Activated CD4-positive, alpha-beta T cell treated with anti-CD3 and anti-CD28 coated beads for 36 hours (primary cell): ENCODE data around the gene ATXN1. TPM values are rescaled to one million over a fixed set of nuclear protein-coding genes. Genes with fewer than 3 reads are reported as not detected.

Source experiments
- ATAC-seq: fragments of 200-7000 bp; cut with Tn5 transposase; one replicate; pipeline ENCODE4 v1.10.0; 2021; ENCODE audit warnings: mild to moderate bottlenecking, moderate library complexity
- CTCF ChIA-PET: fragments of 350-600 bp; sonication (Branson Sonifier 250); formaldehyde crosslinking; loops from one replicate; lab custom pipeline; 2021; ENCODE audit warnings: antibody characterized with exemption; lab: Charles Lee
- POLR2A ChIA-PET: fragments of 350-600 bp; sonication (Branson Sonifier 250); formaldehyde crosslinking; loops from one replicate; lab custom pipeline; 2021; ENCODE audit warnings: antibody characterized with exemption, inconsistent platforms; lab: Charles Lee
- DNase-seq: peaks from one replicate; pipeline ENCODE4 v3.0.0-alpha.2; 2020
- H3K27ac Mint-ChIP-seq: one replicate; pipeline ENCODE4 v1.8.0; 2021; ENCODE audit warnings: mixed read lengths
- H3K27me3 Mint-ChIP-seq: one replicate; pipeline ENCODE4 v1.8.0; 2021; ENCODE audit warnings: mixed read lengths
- H3K36me3 Mint-ChIP-seq: one replicate; pipeline ENCODE4 v1.8.0; 2021; ENCODE audit warnings: low read depth, mixed read lengths
- H3K4me1 Mint-ChIP-seq: one replicate; pipeline ENCODE4 v1.8.0; 2021; ENCODE audit warnings: mixed read lengths
- H3K4me3 Mint-ChIP-seq: one replicate; pipeline ENCODE4 v1.8.0; 2021; ENCODE audit warnings: mild to moderate bottlenecking, moderate library complexity, mixed read lengths
- H3K9me3 Mint-ChIP-seq: one replicate; pipeline ENCODE4 v1.8.0; 2021; ENCODE audit warnings: low read depth, mixed read lengths
- intact Hi-C, 2 experiments: fragments of 100-400 bp; cut with DNase I in 1 of 2; cut with micrococcal nuclease in 1 of 2; formaldehyde crosslinking; loops; one replicate each; pipeline versions ENCODE4 v1.14.2 to v1.15.1; 2022 to 2024; cut with DNase I, micrococcal nuclease
- total RNA-seq, 2 experiments: library from RNA; stranded (reverse); gene quantifications; one replicate each; pipeline ENCODE4 v1.2.3, GENCODE V29; 2021

Gene ATXN1
- total RNA-seq, 2 experiments from 2014 or later: 19.8 to 22.8 TPM

DNA sequence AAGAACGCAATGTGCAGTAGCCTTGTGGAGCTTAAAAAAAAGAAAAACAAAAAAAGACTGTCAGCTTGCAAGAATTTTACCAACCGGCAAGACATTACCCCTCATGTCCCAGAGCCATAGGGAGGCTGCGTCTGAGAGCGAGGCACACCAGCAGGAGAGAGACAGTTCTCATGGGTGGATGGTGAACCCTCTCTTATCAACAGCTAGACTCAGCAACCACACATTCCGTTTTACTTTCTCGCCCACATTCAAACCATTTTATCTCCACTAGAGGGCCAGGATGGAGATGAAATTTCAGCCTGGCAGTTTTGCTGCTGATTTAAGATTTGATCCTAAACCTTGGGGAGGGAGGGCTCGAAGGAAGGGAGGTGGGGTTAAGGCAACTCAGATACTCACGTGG lies 247.0 kb downstream of the ATXN1 start:
- intact Hi-C loops: loop anchor here (1.0 to 5.0 kb wide), 7 partner anchors 42 to 453 kb away; partner anchors contain the start of gene ATXN1 (in 2 of the 2)
- peak; percentile 37 for DNase-seq
- Mint-ChIP-seq H3K9me3 (no peaks in the 10 kb centered on the region), H3K27me3 (no peaks in the 10 kb centered on the region), H3K4me3 (no peak overlapping the region), H3K27ac (no peak overlapping the region), H3K4me1 (peaks cover 69% of the 10 kb centered on the region), H3K36me3 (no peaks in the 10 kb centered on the region)
- CTCF ChIA-PET: interaction anchor here (0.6 to 6.7 kb wide), 31 partner anchors 9 to 500 kb away, joined by 3 to 53 read pairs (median 4); partner anchors contain the start of gene ATXN1
- ATAC-seq: peak; percentile 43
- POLR2A ChIA-PET: no interaction called here

DNA sequence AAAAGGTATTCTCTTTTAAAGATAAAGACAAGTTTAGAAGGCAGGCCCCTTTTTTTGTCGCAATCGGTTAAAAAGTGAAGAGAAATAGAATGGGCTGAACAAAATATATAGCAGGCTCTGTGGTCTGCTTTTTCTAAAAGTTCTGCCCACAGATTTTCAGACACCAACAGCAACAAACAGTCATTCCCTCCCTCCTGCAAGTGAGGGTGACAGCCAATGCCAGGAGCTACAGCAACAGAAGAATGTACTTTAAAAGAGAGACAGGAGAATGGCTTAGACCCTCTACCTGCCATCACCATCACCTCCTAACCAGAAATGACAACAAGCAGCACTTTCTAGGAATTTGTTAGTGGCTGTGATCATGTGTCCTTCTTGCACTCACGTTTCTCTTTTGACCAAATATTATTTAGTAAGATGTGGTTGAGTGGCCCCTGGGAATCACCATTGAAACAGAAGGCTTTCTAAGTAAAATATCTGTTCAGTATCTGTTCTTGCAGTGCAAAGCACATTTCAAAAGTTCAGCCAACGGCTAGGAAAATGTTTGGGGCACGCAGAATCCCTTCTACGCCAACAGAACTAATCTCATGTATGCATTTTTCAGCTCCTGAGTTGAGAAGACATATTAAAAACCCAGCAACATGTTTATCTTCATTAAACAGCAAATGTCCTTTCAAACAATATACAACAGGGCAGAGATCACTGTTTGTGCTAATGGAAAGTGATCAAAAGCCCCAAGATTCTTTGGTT lies 248.5 kb downstream of the ATXN1 start:
- ATAC-seq: peak; percentile 42
- H3K36me3 Mint-ChIP-seq: no peaks in the 10 kb centered on the region
- intact Hi-C loops: loop anchor here (1.0 to 5.0 kb wide), 8 partner anchors 21 to 455 kb away; partner anchors contain the start of gene ATXN1 (in 1 of the 2)
- H3K4me3 Mint-ChIP-seq: no peak overlapping the region
- ChIA-PET POLR2A (interaction anchor here (1.7 kb wide), 2 partner anchors 79 to 249 kb away, joined by 5 read pairs; partner anchors contain the start of gene ATXN1), CTCF (interaction anchor here (0.6 to 6.7 kb wide), 32 partner anchors 7 to 502 kb away, joined by 3 to 53 read pairs (median 4); partner anchors contain the start of gene ATXN1)
- no peaks in the 10 kb centered on the region for H3K27me3 Mint-ChIP-seq
- no peaks in the 10 kb centered on the region for H3K9me3 Mint-ChIP-seq
- peak; percentile 32 for DNase-seq
- H3K4me1 Mint-ChIP-seq: peaks cover 58% of the 10 kb centered on the region
- no peak overlapping the region for H3K27ac Mint-ChIP-seq

DNA sequence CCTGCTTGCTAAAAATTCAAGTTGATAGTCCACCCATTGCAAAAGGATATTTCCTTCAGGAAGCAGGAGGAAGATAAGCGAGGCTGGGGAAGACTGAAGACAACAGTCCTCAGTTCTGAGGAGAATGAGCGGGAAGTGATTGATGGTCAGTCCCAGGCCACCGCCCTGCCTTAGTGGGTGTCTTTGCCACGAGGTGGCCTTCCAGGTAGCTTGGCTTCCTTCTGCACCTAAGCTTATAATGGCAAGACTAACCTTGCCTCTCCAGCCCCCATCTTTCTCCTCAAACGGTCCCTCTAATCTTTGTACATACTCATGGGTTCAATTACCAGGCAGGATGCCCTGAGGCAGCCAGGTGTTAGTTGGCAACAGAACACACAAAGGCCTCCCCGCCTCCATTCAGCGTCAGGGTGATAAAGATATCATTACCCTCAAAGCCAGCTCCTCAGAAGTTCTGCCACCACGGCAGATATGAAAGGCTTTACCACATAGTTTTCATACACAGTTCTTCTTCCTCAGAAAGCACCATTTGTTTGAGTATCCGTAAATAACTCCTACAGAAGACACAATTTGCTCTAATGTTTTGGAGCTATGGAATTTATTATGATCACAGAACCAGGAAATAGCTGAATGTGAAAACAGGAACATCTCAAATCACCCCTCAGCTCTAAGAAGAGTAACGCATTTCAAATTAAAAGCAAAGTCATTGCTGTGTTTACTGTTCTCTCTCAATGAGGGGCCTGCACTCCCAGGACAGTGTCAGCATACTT lies 249.4 kb downstream of the ATXN1 start:
- no peak overlapping the region for H3K4me3 Mint-ChIP-seq
- no peaks in the 10 kb centered on the region for H3K36me3 Mint-ChIP-seq
- POLR2A ChIA-PET: interaction anchor here (1.7 kb wide), 2 partner anchors 80 to 249 kb away, joined by 5 read pairs; partner anchors contain the start of gene ATXN1
- H3K4me1 Mint-ChIP-seq: peaks cover 54% of the 10 kb centered on the region
- DNase-seq (peak; percentile 64), ATAC-seq (peak; percentile 60)
- CTCF ChIA-PET: interaction anchor here (0.6 to 6.7 kb wide), 33 partner anchors 8 to 259 kb away, joined by 3 to 53 read pairs (median 4); partner anchors contain the start of gene ATXN1
- no peaks in the 10 kb centered on the region for H3K27me3 Mint-ChIP-seq
- peak overlapping the region; percentile 79 for H3K27ac Mint-ChIP-seq
- intact Hi-C loops: loop anchor here (1.0 to 5.0 kb wide), 9 partner anchors 21 to 455 kb away; partner anchors contain the start of gene ATXN1 (in 1 of the 2)
- no peaks in the 10 kb centered on the region for H3K9me3 Mint-ChIP-seq

GRCh38 chr6:16511040-16511660 lies 250.1 kb downstream of the ATXN1 start:
- no peaks in the 10 kb centered on the region for H3K9me3 Mint-ChIP-seq
- intact Hi-C loops: loop anchor here (1.0 to 5.0 kb wide), 7 partner anchors 39 to 456 kb away; partner anchors contain the start of gene ATXN1 (in 1 of the 2)
- ChIA-PET CTCF (interaction anchor here (0.7 to 6.7 kb wide), 34 partner anchors 9 to 453 kb away, joined by 3 to 53 read pairs (median 4); partner anchors contain the start of gene ATXN1), POLR2A (interaction anchor here (0.6 to 1.7 kb wide), 4 partner anchors 41 to 250 kb away, joined by 3 to 16 read pairs (median 4); partner anchors contain the start of gene ATXN1)
- DNase-seq: peak; percentile 45
- no peaks in the 10 kb centered on the region for H3K36me3 Mint-ChIP-seq
- peaks cover 56% of the 10 kb centered on the region for H3K4me1 Mint-ChIP-seq
- no peaks in the 10 kb centered on the region for H3K27me3 Mint-ChIP-seq
- H3K27ac Mint-ChIP-seq: peak overlapping the region; percentile 79
- ATAC-seq: peak; percentile 76
- H3K4me3 Mint-ChIP-seq: no peak overlapping the region

GRCh38 chr6:16510245-16510644 lies 251.0 kb downstream of the ATXN1 start:
- ChIA-PET CTCF (interaction anchor here (0.7 to 6.7 kb wide), 23 partner anchors 14 to 454 kb away, joined by 3 to 53 read pairs (median 4); partner anchors contain the start of gene ATXN1), POLR2A (interaction anchor here (0.6 to 0.7 kb wide), 2 partner anchors 75 to 96 kb away, joined by 3 to 16 read pairs; no protein-coding TSS in a partner anchor)
- no peak overlapping the region for H3K4me3 Mint-ChIP-seq
- intact Hi-C loops: loop anchor here (5.0 kb wide), 6 partner anchors 38 to 457 kb away; partner anchors contain the start of gene ATXN1 (in 1 of the 2)
- H3K4me1 Mint-ChIP-seq: peaks cover 65% of the 10 kb centered on the region
- no peaks in the 10 kb centered on the region for H3K36me3 Mint-ChIP-seq
- H3K27ac Mint-ChIP-seq: no peak overlapping the region
- no peak for DNase-seq
- H3K27me3 Mint-ChIP-seq: no peaks in the 10 kb centered on the region
- no peak for ATAC-seq
- no peaks in the 10 kb centered on the region for H3K9me3 Mint-ChIP-seq

DNA sequence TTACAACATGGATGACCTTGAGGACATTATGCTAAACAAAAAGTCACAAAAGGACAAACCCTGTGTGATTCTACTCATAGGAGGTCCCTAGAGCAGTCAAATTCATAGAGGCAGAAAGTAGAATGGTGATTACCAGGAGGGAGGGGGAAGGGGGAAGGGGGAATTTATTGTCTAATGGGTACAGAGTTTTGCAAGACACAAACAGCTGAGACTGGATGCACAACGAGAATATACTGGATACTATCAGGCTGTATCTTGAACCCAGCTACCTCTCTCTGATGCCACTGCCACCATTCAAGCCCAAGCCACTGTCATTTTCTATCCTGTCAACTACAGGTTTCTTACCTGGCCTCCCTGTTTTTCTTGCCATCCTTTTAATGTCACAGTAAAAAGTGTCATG lies 252.3 kb downstream of the ATXN1 start:
- ChIA-PET POLR2A (no interaction called here), CTCF (interaction anchor here (1.0 kb wide), 1 partner anchor 262 kb away, joined by 3 read pairs; no protein-coding TSS in a partner anchor)
- H3K9me3 Mint-ChIP-seq: no peaks in the 10 kb centered on the region
- peaks cover 68% of the 10 kb centered on the region for H3K4me1 Mint-ChIP-seq
- H3K36me3 Mint-ChIP-seq: peaks cover 2% of the 10 kb centered on the region
- no peak overlapping the region for H3K4me3 Mint-ChIP-seq
- no peak for DNase-seq
- ATAC-seq: no peak
- no peak overlapping the region for H3K27ac Mint-ChIP-seq
- no peaks in the 10 kb centered on the region for H3K27me3 Mint-ChIP-seq
- intact Hi-C loops: no loop called here

- Mint-ChIP-seq H3K36me3 (peaks cover 7% of the 10 kb centered on the region), H3K4me1 (peaks cover 45% of the 10 kb centered on the region), H3K9me3 (no peaks in the 10 kb centered on the region), H3K27me3 (no peaks in the 10 kb centered on the region), H3K27ac (no peak overlapping the region), H3K4me3 (no peak overlapping the region)
- ChIA-PET POLR2A (no interaction called here), CTCF (interaction anchor here (0.6 to 1.7 kb wide), 4 partner anchors 9 to 258 kb away, joined by 3 to 7 read pairs (median 3); no protein-coding TSS in a partner anchor)
- intact Hi-C loops: no loop called here
- no peak for ATAC-seq
- DNase-seq: no peak
Measured at GRCh38 chr6:16505711-16506357, 255.4 kb downstream of the ATXN1 start.

- intact Hi-C loops: no loop called here
- peaks cover 37% of the 10 kb centered on the region for H3K4me1 Mint-ChIP-seq
- H3K27me3 Mint-ChIP-seq: no peaks in the 10 kb centered on the region
- peaks cover 7% of the 10 kb centered on the region for H3K36me3 Mint-ChIP-seq
- no peak overlapping the region for H3K27ac Mint-ChIP-seq
- no peak overlapping the region for H3K4me3 Mint-ChIP-seq
- no peaks in the 10 kb centered on the region for H3K9me3 Mint-ChIP-seq
- POLR2A ChIA-PET: no interaction called here
- CTCF ChIA-PET: interaction anchor here (0.6 to 1.8 kb wide), 7 partner anchors 9 to 451 kb away, joined by 3 to 7 read pairs (median 3); no protein-coding TSS in a partner anchor
- no peak for DNase-seq
- no peak for ATAC-seq
Measured at GRCh38 chr6:16504609-16505008, 256.7 kb downstream of the ATXN1 start.

- ChIA-PET CTCF (interaction anchor here (1.0 to 1.8 kb wide), 5 partner anchors 16 to 452 kb away, joined by 3 to 7 read pairs (median 3); no protein-coding TSS in a partner anchor), POLR2A (no interaction called here)
- Mint-ChIP-seq H3K4me1 (peaks cover 34% of the 10 kb centered on the region), H3K27me3 (no peaks in the 10 kb centered on the region), H3K9me3 (peaks cover under 1% of the 10 kb centered on the region), H3K4me3 (no peak overlapping the region), H3K27ac (no peak overlapping the region), H3K36me3 (peaks cover 12% of the 10 kb centered on the region)
- intact Hi-C loops: no loop called here
- DNase-seq (no peak), ATAC-seq (peak; percentile 74)
Measured at GRCh38 chr6:16503970-16504415, 257.3 kb downstream of the ATXN1 start.
